Measurements from ENCODE around the gene FCHSD1. TPM values are rescaled to one million over a fixed set of nuclear protein-coding genes. Genes with fewer than 3 reads are reported as not detected.

Gene FCHSD1
- total and polyA plus RNA-seq, 10 of the 15 experiments (the other 5 are each of a cell fraction or from before 2014, with no cell fraction given): 0.97 to 22.8 (median 10.7) TPM

DNA sequence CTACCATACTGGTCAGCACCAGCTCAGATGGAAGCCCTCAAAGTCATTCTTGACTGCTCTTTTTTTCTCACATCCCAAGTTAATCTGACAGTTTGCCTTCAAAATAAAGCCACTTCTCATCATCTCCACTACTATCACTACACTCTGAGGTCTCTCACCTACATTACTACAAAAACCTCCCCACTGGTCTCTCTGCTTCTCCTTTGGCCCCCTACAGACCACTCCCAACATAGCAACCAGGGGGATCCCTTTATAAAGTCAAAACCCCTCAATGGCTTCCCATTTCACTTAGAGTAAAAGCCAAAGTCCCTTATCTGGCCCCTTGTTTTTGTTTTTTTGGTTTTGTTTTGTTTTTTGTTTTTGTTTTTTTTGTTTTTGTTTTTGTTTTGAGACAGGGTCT is 26.2 kb upstream of the FCHSD1 start:
- no peak for FAIRE-seq
- TF ChIP-seq, protein P1, sequence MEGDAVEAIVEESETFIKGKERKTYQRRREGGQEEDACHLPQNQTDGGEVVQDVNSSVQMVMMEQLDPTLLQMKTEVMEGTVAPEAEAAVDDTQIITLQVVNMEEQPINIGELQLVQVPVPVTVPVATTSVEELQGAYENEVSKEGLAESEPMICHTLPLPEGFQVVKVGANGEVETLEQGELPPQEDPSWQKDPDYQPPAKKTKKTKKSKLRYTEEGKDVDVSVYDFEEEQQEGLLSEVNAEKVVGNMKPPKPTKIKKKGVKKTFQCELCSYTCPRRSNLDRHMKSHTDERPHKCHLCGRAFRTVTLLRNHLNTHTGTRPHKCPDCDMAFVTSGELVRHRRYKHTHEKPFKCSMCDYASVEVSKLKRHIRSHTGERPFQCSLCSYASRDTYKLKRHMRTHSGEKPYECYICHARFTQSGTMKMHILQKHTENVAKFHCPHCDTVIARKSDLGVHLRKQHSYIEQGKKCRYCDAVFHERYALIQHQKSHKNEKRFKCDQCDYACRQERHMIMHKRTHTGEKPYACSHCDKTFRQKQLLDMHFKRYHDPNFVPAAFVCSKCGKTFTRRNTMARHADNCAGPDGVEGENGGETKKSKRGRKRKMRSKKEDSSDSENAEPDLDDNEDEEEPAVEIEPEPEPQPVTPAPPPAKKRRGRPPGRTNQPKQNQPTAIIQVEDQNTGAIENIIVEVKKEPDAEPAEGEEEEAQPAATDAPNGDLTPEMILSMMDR (IDR thresholded peaks at IDR 0.05 in 2 of 3, conservative IDR thresholded peaks at IDR 0.05 in 1 of 3; ENCODE audit: control insufficient read depth in 2 of 3, extremely low read depth in 1 of 3, insufficient read depth in 1 of 3, low read depth in 3 of 3, low read length in 3 of 3): 0 out of 6 replicates have a peak, but pooled peaks of 1 of the 3 experiments have one; percentile 9
- no peak for TF ChIP-seq CREM (IDR thresholded peaks at IDR 0.05; ENCODE audit: low read depth)
- H2AFZ ChIP-seq (ENCODE audit: control insufficient read depth, low read depth, low read length): no peak overlapping the region
- ChIA-PET RAD21 (ENCODE audit: unreplicated experiment) (no interaction called here), CTCF (no interaction called here), SMC1A (ENCODE audit: uncharacterized antibody, unreplicated experiment) (no interaction called here), POLR2A (no interaction called here)
- H3K9ac ChIP-seq (ENCODE audit: control insufficient read depth, insufficient read depth, low read length): no peak overlapping the region
- peak; percentile 36; the same call in 1 of the 3 replicates for ATAC-seq
- in situ Hi-C loops (cut with MboI) (loop anchor here (10.0 kb wide), 1 partner anchor 457 kb away; no protein-coding TSS in a partner anchor), intact Hi-C loops (cut with micrococcal nuclease; ENCODE audit: unreplicated experiment) (no loop called here)
- H3K36me3 ChIP-seq (ENCODE audit: control insufficient read depth in 2 of 2, insufficient read depth in 2 of 2, low read length in 1 of 2): no peaks in the 10 kb centered on the region
- no peaks in the 10 kb centered on the region for H3K79me2 ChIP-seq (ENCODE audit: control insufficient read depth, insufficient read depth, low read length)
- BruUV-seq (replicated peaks): no TSS peak
- no peak for DNase-seq (ENCODE audit: low read depth, low spot score)
- H3K4me1 ChIP-seq (ENCODE audit: control insufficient read depth, insufficient read depth, low read length): no peaks in the 10 kb centered on the region
- peaks cover 2 to 5% of the 10 kb centered on the region in 2 experiments for H3K27me3 ChIP-seq (replicated peaks in 1 of 2; ENCODE audit: control insufficient read depth in 2 of 2, insufficient read depth in 2 of 2, low read length in 1 of 2)
- no peaks in the 10 kb centered on the region for H4K20me1 ChIP-seq (ENCODE audit: control insufficient read depth, insufficient read depth)
- no peak overlapping the region for H3K4me3 ChIP-seq
- H3K4me2 ChIP-seq (ENCODE audit: control insufficient read depth, insufficient read depth): no peak overlapping the region
- H3K27ac ChIP-seq (ENCODE audit: control insufficient read depth, insufficient read depth): no peak overlapping the region
- H3K9me3 ChIP-seq (replicated peaks; ENCODE audit: control insufficient read depth, insufficient read depth, low read length): no peaks in the 10 kb centered on the region

DNA sequence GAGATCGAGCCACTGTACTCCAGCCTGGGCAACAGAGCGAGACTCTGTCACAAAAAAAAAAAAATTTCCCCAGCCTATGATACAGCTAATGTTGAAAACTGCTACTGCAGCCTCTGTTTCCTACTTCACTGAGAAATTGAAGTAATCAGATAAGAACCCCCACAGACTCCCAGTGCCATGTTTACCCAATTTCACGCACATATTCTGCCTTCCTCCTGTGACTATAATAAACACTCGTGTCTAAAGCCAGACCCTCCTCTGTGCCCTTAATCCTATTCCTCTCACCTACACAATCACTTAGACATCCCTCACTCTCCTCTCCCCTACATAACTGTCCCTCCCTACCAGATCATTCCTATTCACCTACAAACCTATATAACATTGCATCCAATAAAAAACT is 24.5 kb upstream of the FCHSD1 start:
- Histone ChIP-seq H3K4me2 (ENCODE audit: control insufficient read depth, insufficient read depth) (no peak overlapping the region), H4K20me1 (ENCODE audit: control insufficient read depth, insufficient read depth) (no peaks in the 10 kb centered on the region), H3K27me3 (replicated peaks in 1 of 2; ENCODE audit: control insufficient read depth in 2 of 2, insufficient read depth in 2 of 2, low read length in 1 of 2) (no peaks in the 10 kb centered on the region; a peak in 2 of 4 replicates), H3K9me3 (replicated peaks; ENCODE audit: control insufficient read depth, insufficient read depth, low read length) (no peaks in the 10 kb centered on the region), H3K27ac (ENCODE audit: control insufficient read depth, insufficient read depth) (no peak overlapping the region), H3K4me3 (no peak overlapping the region), H3K79me2 (ENCODE audit: control insufficient read depth, insufficient read depth, low read length) (no peaks in the 10 kb centered on the region), H3K36me3 (ENCODE audit: control insufficient read depth in 2 of 2, insufficient read depth in 2 of 2, low read length in 1 of 2) (no peaks in the 10 kb centered on the region), H3K9ac (ENCODE audit: control insufficient read depth, insufficient read depth, low read length) (no peak overlapping the region), H3K4me1 (ENCODE audit: control insufficient read depth, insufficient read depth, low read length) (no peaks in the 10 kb centered on the region), H2AFZ (ENCODE audit: control insufficient read depth, low read depth, low read length) (no peak overlapping the region)
- ATAC-seq (no peak), FAIRE-seq (no peak), DNase-seq (ENCODE audit: low read depth, low spot score) (no peak)
- WGBS (ENCODE audit: insufficient coverage, insufficient replicate concordance, low lambda C conversion rate, missing lambda C conversion rate): 32% methylated on average over 4 of the region's 4 CpGs
- in situ Hi-C loops (cut with MboI) (loop anchor here (10.0 kb wide), 1 partner anchor 459 kb away; no protein-coding TSS in a partner anchor), intact Hi-C loops (cut with micrococcal nuclease; ENCODE audit: unreplicated experiment) (no loop called here)
- ChIA-PET CTCF (interaction anchor here (0.9 to 1.0 kb wide), 2 partner anchors 26 to 84 kb away, joined by 3 read pairs; no protein-coding TSS in a partner anchor), RAD21 (ENCODE audit: unreplicated experiment) (no interaction called here), POLR2A (no interaction called here), SMC1A (ENCODE audit: uncharacterized antibody, unreplicated experiment) (no interaction called here)
- BruUV-seq (replicated peaks): no TSS peak
- TF ChIP-seq, protein P2, sequence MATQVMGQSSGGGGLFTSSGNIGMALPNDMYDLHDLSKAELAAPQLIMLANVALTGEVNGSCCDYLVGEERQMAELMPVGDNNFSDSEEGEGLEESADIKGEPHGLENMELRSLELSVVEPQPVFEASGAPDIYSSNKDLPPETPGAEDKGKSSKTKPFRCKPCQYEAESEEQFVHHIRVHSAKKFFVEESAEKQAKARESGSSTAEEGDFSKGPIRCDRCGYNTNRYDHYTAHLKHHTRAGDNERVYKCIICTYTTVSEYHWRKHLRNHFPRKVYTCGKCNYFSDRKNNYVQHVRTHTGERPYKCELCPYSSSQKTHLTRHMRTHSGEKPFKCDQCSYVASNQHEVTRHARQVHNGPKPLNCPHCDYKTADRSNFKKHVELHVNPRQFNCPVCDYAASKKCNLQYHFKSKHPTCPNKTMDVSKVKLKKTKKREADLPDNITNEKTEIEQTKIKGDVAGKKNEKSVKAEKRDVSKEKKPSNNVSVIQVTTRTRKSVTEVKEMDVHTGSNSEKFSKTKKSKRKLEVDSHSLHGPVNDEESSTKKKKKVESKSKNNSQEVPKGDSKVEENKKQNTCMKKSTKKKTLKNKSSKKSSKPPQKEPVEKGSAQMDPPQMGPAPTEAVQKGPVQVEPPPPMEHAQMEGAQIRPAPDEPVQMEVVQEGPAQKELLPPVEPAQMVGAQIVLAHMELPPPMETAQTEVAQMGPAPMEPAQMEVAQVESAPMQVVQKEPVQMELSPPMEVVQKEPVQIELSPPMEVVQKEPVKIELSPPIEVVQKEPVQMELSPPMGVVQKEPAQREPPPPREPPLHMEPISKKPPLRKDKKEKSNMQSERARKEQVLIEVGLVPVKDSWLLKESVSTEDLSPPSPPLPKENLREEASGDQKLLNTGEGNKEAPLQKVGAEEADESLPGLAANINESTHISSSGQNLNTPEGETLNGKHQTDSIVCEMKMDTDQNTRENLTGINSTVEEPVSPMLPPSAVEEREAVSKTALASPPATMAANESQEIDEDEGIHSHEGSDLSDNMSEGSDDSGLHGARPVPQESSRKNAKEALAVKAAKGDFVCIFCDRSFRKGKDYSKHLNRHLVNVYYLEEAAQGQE (IDR thresholded peaks at IDR 0.05; ENCODE audit: low read depth, low read length): no peak
- TF ChIP-seq BRCA1 (IDR thresholded peaks at IDR 0.05; ENCODE audit: low read depth, low read length) (no peak), SRF (IDR thresholded peaks at IDR 0.05; ENCODE audit: low read depth in 2 of 2, low read length in 2 of 2) (no peak), KLF5 (IDR thresholded peaks at IDR 0.05; ENCODE audit: partially characterized antibody) (no peak), IRF4 (IDR thresholded peaks at IDR 0.05; ENCODE audit: low read depth, low read length) (no peak), MEF2A (IDR thresholded peaks at IDR 0.05; ENCODE audit: insufficient read depth, low read depth, low read length) (no peak), YY1 (IDR thresholded peaks at IDR 0.05; ENCODE audit: low read depth, low read length) (no peak)
- TF ChIP-seq, protein P3, sequence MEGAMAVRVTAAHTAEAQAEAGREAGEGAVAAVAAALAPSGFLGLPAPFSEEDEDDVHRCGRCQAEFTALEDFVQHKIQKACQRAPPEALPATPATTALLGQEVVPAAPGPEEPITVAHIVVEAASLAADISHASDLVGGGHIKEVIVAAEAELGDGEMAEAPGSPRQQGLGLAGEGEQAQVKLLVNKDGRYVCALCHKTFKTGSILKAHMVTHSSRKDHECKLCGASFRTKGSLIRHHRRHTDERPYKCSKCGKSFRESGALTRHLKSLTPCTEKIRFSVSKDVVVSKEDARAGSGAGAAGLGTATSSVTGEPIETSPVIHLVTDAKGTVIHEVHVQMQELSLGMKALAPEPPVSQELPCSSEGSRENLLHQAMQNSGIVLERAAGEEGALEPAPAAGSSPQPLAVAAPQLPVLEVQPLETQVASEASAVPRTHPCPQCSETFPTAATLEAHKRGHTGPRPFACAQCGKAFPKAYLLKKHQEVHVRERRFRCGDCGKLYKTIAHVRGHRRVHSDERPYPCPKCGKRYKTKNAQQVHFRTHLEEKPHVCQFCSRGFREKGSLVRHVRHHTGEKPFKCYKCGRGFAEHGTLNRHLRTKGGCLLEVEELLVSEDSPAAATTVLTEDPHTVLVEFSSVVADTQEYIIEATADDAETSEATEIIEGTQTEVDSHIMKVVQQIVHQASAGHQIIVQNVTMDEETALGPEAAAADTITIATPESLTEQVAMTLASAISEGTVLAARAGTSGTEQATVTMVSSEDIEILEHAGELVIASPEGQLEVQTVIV (IDR thresholded peaks at IDR 0.05; ENCODE audit: borderline replicate concordance, partially characterized antibody): no peak
